Measurements from ENCODE around the gene CBLB. TPM values are rescaled to one million over a fixed set of nuclear protein-coding genes. Genes with fewer than 3 reads are reported as not detected.

Gene CBLB
- total RNA-seq, 1 donor from 2014 or later: 29.7 TPM

- intact Hi-C loops (cut with DNase I): no loop called here
- TF ChIP-seq CTCF (IDR thresholded peaks at IDR 0.05): no peak
- no peaks in the 10 kb centered on the region for H3K9me3 ChIP-seq
- H3K36me3 ChIP-seq: no peaks in the 10 kb centered on the region
- DNase-seq (no peak), ATAC-seq (peak; percentile 51 to 68)
- H3K27ac ChIP-seq: no peak overlapping the region
- peaks cover 7% of the 10 kb centered on the region for H3K4me1 ChIP-seq
- no peaks in the 10 kb centered on the region for H3K27me3 ChIP-seq (ENCODE audit: low read depth)
- H3K4me3 ChIP-seq: no peak overlapping the region
These were observed 115.9 kb downstream of the CBLB start for GRCh38 chr3:105752791-105753415.

GRCh38 chr3:105747696-105748095 lies 121.1 kb downstream of the CBLB start:
- Histone ChIP-seq H3K27me3 (ENCODE audit: low read depth) (no peaks in the 10 kb centered on the region), H3K27ac (no peak overlapping the region), H3K9me3 (no peaks in the 10 kb centered on the region), H3K4me3 (no peak overlapping the region), H3K36me3 (peaks cover 8% of the 10 kb centered on the region), H3K4me1 (peaks cover 16% of the 10 kb centered on the region)
- no peak for TF ChIP-seq CTCF (IDR thresholded peaks at IDR 0.05)
- no peak for DNase-seq
- intact Hi-C loops (cut with DNase I): no loop called here
- no peak for ATAC-seq

- ATAC-seq (peak; percentile 30 to 52), DNase-seq (no peak)
- intact Hi-C loops (cut with DNase I): no loop called here
- H3K27me3 ChIP-seq (ENCODE audit: low read depth): no peaks in the 10 kb centered on the region
- H3K4me1 ChIP-seq: peaks cover 16% of the 10 kb centered on the region
- H3K9me3 ChIP-seq: no peaks in the 10 kb centered on the region
- H3K36me3 ChIP-seq: peaks cover 8% of the 10 kb centered on the region
- H3K27ac ChIP-seq: peak overlapping the region; percentile 9
- no peak overlapping the region for H3K4me3 ChIP-seq
- no peak for TF ChIP-seq CTCF (IDR thresholded peaks at IDR 0.05)
These were observed 121.7 kb downstream of the CBLB start for GRCh38 chr3:105747060-105747541.

- Histone ChIP-seq H3K4me3 (no peak overlapping the region), H3K9me3 (no peaks in the 10 kb centered on the region), H3K27ac (peak overlapping the region; percentile 9), H3K27me3 (ENCODE audit: low read depth) (no peaks in the 10 kb centered on the region), H3K4me1 (peaks cover 16% of the 10 kb centered on the region), H3K36me3 (peaks cover 8% of the 10 kb centered on the region)
- TF ChIP-seq CTCF (IDR thresholded peaks at IDR 0.05): no peak
- intact Hi-C loops (cut with DNase I): no loop called here
- no peak for DNase-seq
- ATAC-seq: no peak
These were observed 122.4 kb downstream of the CBLB start for GRCh38 chr3:105746231-105746996.

GRCh38 chr3:105745046-105745445 lies 123.8 kb downstream of the CBLB start:
- TF ChIP-seq CTCF (IDR thresholded peaks at IDR 0.05): no peak
- DNase-seq: no peak

More at GRCh38 chr3:105745046-105745445, 123.8 kb downstream of the CBLB start:
- no peaks in the 10 kb centered on the region for H3K9me3 ChIP-seq
- H3K36me3 ChIP-seq: peaks cover 8% of the 10 kb centered on the region
- intact Hi-C loops (cut with DNase I): no loop called here
- no peaks in the 10 kb centered on the region for H3K27me3 ChIP-seq (ENCODE audit: low read depth)
- H3K4me1 ChIP-seq: peaks cover 16% of the 10 kb centered on the region
- H3K4me3 ChIP-seq: no peak overlapping the region
- no peak for ATAC-seq
- H3K27ac ChIP-seq: no peak overlapping the region

Measured in lower lobe of right lung (tissue), 2 donors.